ENCODE measurements around the gene TOX2.

TOX2 gene

GRCh38 chr20:44113618-44114376 is 199.1 kb downstream of the TOX2 start:
- no peak for DNase-seq

- no peak for DNase-seq
Observed at GRCh38 chr20:44115181-44115580, 200.5 kb downstream of the TOX2 start.

GRCh38 chr20:44115762-44116644 is 201.4 kb downstream of the TOX2 start:
- no peak for DNase-seq

GRCh38 chr20:44117296-44118184 is 202.9 kb downstream of the TOX2 start:
- DNase-seq: no peak

DNA sequence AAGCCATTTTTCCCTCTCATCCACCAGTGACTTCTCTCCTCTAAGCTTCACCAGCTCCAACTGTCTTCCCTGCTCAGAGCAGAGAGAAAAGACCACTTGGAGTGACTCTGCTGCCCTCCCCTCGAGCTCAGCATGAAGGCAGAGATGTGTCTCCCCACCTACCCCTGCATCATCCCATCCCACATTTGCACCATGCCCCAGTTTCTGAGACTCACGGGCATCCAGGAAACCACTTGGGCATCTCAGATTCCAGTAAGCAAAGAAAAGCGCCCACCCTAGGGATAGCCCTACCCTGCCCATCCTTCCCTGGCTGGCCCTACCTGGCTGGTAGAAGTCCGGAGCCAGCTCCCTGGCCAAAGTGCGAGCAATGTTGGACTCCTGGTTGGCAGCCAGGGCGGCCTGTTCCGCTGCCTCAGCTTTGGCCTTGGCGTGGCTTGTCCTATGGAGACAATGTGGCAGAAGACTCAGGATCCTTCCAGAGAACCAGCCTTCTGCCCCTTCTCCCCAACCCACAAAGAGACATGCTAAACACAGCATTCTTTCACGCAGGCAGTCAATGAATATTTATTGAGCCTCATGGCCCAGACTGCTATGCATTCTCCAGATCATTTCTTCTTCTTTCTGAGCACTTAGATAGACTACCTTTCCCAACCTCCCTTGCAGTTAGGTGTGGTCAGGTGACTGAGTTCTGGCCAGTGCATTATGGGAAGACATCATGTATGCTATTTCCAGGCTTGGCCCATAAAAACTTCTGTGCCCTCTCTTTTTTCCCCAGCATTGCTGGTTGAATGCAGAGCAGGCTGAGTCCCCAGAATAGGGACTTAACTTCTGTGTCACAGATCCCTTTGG is 203.8 kb downstream of the TOX2 start:
- no peak for DNase-seq
